Suppressor macrophage treated with lipopolysaccharide for 4 hours (primary cell): ENCODE data around the gene TRPM8.

Experiments used
- DNase-seq: peaks from one replicate; pipeline ENCODE4 v3.0.0-alpha.2; 2020

The TRPM8 gene

GRCh38 chr2:233976690-233977294 is 59.6 kb downstream of the TRPM8 start:
- peak; percentile 28 for DNase-seq

DNA sequence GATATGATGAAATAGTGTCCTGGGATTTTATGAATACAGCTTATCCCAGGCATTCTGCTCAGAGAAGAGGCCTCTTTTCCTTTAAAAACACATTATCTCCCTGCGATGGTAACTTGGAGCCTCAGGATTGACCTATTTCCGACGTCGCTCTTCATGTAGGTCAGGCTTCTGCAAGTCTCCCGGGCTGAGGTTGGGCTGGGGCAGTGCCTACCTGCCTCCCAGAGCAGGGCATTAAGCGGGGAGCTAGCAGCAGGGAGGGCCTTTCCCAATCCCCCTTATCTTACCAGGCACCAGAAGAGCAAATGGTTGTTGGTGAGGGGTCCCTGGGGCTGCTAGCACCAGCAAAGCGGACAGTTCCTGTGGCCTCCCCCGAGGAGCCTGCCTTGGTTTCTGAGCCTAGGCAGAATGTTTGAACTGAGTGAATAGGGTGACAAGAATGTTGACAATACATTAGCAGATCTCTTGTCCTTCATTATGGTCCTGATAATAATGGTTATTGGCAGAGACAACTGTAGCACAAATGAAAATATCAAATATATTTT is 60.2 kb downstream of the TRPM8 start:
- DNase-seq, result no peak

DNA sequence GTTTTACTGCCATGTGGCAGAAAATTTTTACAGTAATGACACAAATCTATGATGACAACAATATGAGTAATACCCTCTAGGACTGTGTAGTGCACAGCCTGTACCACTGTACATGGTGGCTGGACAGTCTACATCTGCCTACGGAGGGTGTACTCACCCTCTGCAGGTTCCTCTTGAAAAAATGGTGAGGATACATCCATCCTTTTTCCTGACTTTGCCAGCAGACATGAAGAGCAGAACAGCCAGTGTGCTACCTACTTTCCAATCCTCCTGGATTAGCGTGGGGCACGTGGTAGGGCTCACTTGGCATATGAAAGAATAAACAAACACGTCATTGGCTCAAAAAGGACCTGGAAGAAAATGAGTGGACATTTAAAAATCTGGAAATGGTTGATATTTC is 62.6 kb downstream of the TRPM8 start:
- no peak for DNase-seq

- no peak for DNase-seq
These were observed 63.9 kb downstream of the TRPM8 start for GRCh38 chr2:233980955-233981561.

DNA sequence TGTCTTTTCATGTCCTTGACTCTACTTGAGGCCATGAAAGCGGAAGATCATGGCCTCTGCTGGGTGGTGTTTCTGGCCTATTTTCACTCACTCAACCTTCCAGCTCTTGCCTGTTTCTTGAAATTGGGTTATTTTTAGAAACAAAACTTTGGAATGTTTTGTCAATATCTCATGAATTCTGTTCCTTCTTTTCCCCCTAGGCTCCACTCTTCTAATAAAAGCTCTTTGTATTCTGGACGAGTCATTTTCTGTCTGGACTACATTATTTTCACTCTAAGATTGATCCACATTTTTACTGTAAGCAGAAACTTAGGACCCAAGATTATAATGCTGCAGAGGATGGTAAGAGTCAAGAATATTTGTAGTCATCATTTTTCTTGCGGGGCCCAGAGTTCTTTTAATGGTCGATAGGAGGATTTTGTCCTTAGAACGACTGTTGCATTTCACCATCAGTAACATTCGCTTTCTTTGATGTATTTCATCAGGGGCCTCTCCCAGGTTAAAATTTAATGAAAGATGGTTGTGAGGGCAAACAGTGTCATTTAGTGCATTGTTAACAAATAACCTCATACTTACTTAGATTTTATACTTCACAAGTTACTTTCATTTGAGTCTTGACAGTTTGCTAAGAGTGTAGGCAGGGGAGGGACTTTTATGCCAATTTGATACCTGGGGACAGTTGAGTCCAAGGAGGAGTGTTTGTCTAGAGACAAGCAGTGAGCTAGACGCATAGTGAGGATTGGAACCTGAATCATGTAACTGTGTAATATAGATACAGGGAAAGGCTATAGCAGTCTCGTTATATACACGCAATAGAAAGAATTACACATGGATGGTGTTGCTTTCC is 64.6 kb downstream of the TRPM8 start:
- DNase-seq, result no peak

DNA sequence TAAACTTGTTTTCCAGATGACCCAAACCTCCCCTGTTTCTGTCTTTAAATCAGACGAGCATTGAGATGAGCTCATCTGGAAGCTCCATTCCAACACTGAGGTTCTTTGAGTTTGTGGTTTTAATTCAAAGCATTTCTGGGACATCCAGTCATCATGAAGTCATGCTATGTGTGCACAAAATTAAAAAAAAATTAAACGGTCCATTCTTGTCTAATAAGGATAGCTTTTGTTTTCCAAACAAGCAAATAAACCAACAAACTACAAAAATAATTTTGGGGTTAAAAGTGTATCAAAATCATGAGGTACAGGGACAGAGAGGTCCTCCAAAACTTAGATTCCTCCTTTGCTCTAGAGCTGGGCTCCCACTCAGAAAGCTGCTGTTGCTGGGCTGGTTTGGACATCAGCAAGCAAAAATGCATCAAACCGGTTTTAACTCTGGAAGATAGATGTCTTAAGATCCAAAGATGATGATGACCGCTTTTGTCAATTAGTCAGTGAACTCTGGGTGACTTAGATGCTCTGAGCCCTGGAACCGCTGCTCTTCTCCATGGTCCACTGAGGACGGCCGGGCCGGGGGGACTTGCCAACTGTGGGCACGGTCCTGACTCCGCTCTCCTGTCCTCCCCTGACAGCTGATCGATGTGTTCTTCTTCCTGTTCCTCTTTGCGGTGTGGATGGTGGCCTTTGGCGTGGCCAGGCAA is 65.4 kb downstream of the TRPM8 start:
- DNase-seq, result no peak

DNA sequence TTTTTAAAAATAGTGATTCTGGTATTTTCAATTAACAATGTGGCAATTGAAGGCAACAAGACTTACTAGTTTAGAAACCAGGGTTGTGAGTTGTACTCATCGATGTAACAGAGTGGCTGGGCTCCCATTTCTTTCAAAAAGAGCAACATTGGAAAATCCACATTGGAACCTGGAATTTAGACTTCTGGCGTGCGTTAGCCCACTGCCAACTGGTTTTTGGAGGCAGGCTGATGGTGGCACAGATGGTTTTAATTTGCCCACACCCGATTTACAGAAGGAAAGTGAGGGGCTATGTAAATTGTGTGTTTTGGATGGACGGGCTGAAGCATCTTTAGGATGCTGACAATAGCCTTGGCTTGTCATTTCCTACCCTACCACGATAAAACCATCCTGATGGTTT is 66.3 kb downstream of the TRPM8 start:
- DNase-seq, result no peak

DNA sequence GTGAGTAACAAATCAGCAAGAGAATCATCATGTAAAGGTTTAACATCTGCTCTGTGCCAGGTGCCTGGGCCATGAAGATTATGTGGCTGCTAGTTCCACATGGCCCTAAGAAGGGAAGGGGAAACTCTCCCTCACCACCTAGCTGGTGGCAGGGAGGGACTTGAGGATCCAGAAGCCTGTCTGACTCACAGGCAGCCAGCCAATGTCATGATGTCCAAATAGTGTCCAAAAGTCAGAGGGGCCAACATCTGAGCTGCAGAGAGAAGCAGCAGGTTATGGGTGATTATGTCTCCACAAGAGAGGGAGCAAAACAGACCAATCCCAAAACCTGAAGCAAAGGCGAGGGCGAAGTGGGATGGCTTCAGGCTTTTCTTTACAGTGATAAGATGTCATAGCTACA is 71.4 kb downstream of the TRPM8 start:
- DNase-seq, result no peak

DNA sequence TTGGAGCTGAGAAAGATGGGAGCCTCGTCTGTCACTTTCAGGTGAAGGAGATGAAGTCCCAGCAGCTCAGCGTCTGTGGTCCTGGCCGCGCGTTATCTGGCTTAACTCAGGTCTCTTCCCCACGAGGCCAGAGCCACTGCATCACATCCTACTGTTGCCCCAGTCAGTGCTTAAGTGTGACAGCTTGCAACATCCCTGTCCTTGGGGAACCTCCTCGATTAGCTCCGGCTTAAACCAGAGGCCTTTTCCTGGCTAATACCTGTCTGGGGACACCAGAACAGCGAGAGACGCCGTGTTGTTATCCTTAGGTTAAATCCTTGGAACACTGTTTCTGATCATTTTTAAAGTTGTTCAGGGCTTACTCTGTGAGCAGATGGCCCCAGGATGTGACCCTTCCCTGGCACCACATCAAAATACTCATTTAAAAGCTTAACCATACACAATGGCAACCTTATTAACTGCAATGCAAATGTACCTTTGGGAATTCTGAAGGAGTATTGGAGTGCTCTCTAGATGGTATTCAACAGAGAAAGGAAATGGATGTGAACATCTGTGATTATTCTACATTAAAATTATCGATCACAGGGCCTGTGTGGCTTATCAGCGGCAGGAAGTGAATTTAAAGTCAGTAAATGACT is 72.2 kb downstream of the TRPM8 start:
- DNase-seq, result no peak

DNA sequence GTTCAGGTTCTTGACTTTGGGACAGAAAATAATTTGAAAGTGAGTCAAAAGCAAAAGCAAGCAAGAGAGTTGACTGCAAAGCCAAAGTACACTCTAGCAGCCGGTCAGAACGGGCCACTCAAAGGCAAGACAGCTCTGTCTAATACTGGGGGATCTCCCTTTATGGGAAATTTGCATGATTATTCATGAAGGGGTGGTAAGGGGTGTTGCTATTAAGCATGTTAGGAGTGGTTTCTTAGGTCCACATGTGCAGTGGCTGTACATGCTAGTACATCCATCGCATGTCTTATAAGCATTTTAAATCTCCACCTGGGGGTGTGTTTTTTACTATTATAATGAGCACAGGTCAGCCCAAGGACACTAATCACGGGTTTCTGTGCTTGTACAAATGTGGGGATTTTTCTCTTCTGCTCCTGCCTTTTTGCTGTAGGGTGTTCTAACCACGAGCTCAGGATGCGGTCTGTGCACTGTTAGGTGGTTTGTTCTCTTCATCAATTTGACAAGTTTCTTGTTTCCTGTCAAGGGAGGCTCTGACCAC is 73.2 kb downstream of the TRPM8 start:
- DNase-seq, result no peak

GRCh38 chr2:233991196-233991595 is 74.0 kb downstream of the TRPM8 start:
- DNase-seq, result no peak

DNA sequence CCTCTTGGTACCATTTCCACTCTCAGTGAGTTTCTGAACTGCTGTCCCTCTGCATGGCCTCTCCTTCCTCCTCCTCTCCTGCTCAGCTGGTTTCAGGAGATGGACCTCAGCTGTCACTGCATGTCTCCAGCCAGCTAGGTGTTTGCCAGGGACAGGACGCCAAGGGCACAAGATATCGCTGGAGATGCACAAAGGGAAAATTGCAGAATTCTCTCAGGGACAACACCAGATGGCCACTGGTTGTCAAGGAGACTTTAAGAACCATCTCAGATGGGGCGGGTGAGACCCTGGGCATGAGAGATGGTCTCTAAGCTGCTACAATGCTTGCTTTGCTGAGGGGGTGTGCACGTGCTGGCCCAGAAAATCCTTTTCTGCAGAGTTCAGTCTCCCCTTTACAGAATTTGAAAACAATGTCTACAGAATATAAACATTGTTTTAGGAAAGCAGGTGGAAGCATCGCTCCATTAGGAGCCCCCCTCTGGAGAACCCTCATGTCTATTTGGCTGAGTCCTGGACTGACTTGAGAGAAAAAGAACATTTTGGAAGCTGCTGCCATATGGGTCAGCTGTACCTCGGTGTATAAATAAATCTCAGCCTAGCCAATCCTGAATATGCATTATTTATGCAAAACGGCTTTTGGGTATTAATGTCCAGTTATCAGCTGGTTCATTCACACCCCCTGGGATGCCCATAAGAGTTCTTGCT is 75.5 kb downstream of the TRPM8 start:
- no peak for DNase-seq

DNA sequence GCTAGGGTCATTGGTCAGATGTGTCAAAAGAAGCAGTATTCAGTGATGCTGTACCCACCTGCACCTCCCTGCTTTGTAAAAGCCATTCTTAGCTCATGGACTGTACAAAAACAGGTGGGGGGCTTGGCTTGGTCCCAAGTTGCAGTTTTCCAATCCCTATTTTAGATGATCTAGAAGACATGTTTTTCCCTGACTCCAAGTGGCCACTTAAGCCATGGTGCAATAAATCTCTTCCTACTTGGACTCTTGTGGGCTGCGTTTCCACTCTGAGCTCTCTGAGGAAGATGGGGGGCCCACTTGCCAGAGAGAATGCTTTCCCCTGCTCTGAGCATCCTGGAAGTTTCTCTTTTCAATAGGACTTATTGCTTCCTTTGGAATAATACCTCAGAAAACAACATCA is 76.3 kb downstream of the TRPM8 start:
- no peak for DNase-seq

- no peak for DNase-seq
These were observed 77.0 kb downstream of the TRPM8 start for GRCh38 chr2:233994151-233994550.

DNA sequence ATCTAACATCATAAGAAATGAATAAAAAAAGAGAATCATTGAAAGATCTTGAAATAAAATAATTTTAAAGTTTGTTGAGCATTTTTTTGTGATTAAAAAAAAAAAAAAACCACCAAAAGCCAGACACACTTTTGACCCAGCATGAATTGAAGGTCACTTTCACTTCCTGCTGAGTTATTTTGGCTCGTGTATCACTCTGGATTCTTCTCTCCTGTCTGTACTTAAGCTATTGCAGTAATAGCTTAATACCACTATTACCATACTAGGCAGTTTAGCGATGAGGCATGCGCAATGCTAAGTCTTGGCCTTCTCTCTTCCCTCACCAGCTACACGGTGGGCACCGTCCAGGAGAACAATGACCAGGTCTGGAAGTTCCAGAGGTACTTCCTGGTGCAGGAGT is 78.8 kb downstream of the TRPM8 start:
- DNase-seq, result no peak

DNA sequence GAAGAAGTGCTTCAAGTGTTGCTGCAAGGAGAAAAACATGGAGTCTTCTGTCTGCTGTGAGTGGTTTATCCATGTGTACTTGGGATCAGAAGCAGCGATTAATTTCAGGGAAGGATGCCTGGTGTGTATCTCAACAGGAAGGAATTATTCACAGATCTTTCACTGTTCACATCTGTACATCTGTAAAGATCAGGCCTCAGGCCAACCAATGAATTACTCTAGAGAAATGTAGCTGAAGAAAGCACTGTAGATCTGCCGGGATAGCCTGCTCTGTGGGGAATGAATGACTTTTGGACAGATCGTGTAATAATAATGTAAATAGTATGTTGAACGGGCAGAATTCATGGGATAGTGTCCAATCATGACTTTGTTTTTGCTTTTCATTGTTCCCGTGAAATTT is 79.3 kb downstream of the TRPM8 start:
- DNase-seq, result no peak

DNA sequence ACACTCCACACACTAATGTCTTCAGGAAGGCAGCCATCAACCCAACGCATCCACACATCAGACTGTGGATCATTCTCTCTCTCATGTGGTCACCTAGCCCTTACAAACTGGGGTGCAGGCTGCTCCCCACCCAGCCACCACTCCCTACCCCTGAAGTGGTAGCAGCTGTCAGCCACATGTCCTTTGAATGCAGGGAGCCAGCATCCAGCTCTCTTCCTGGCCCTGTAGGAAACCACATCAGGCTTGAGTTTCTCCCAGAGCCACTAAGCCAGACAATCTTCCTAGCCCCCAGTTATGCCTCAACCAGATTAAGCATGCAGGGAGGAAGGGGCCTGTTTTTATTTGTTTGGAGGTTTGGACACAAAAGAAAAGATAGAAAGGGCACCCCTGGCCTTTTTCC is 80.5 kb downstream of the TRPM8 start:
- DNase-seq, result no peak

DNA sequence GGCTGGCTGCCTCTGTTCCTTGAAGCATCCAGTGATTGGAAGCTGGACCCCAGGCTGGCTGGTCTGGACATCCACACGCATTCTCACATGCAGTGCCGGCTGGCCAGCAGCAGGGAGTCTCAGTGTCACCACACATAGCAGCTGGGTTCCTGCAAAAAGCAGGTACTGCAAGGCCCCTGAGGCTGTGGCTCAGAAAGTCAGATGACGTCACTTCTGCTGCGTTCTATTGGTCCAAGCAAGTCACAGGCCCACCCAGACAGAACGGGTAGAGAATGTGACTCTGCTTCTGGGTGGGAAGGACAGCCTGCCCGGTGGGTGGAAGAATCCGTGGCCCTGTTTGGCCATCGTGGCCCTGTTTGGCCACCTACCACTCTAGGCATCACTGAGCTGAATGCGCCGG is 82.0 kb downstream of the TRPM8 start:
- no peak for DNase-seq

GRCh38 chr2:234001380-234002160 is 84.4 kb downstream of the TRPM8 start:
- no peak for DNase-seq

DNA sequence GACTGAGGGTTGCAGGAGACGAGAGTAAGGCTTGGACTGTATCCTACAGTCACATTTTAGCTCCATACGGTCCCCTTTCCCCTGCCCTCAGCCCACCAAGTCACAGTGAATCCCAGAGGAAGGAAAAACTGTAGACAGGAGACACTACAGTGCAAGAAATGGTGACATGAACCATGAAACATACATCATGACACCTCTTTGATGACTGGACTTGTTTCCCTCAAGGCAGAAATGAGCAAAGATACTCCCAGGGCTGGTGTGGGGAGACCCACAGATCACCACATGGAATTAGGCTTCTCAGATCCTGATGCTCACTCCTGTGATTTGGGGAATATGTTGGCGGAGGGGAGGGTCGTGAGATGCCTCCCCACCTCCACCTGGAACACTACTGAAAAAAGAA is 85.1 kb downstream of the TRPM8 start:
- no peak for DNase-seq

DNA sequence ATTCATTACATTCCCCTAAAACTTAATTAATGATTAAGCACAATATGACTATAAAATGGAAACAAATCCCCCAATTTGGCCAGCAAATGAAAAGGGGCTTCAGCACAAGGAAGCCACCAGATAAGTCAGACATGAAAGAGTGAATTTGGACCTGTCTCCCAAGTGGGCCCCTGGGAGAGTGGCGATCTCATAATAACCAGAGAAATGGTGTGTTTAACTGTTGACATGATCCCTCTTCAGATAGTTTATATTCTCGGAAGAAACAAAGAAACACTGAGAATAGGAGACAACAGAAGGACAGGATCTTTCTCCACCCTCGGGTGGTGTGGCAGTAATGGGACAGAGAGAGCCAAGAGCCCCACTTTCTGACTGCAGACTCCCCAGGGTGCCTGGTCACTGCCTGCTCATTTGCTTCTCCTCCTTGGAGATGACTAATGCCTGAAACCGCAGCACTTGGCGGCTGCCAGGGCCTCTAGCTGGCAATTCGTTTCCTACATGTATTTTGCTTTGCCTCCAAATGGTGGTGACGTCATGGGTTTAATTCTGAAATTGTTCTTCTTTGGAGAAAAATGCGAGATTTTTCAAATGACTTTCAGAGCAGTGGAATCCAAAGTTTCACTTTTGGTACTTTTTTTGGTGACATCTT is 86.9 kb downstream of the TRPM8 start:
- peak; percentile 22 for DNase-seq
